IMR-90 (cell line): ENCODE measurements around the gene SPATA33.

Source experiments
- BHLHE40 ChIP-seq: fragments of 150-350 bp; IDR thresholded peaks from 2 replicates; pipeline ENCODE4 v1.6.1; 2016; ENCODE audit warnings: mild to moderate bottlenecking, low read depth, low read length
- CTCF ChIP-seq: conservative IDR thresholded peaks from 2 replicates; pipeline ENCODE4 v1.5.1; 2012; ENCODE audit warnings: mild to moderate bottlenecking, low read depth, low read length, improper control_type of control experiment
- FOS ChIP-seq: fragments of 150-350 bp; IDR thresholded peaks from 2 replicates; pipeline ENCODE4 v1.6.1; 2016; ENCODE audit warnings: low read depth, low read length
- MAZ ChIP-seq: IDR thresholded peaks from 2 replicates; pipeline ENCODE4 v1.6.1; 2012; ENCODE audit warnings: low read depth, mild to moderate bottlenecking, low read length, improper control_type of control experiment, moderate library complexity, borderline replicate concordance
- MXI1 ChIP-seq: IDR thresholded peaks from 2 replicates; pipeline ENCODE4 v1.6.1; 2012; ENCODE audit warnings: low read depth, mild to moderate bottlenecking, low read length, moderate library complexity, borderline replicate concordance
- NFE2L2 ChIP-seq: fragments of 150-350 bp; IDR thresholded peaks from 2 replicates; pipeline ENCODE4 v1.6.1; 2016; ENCODE audit warnings: low read depth, mild to moderate bottlenecking, low read length
- POLR2A ChIP-seq: IDR thresholded peaks from 2 replicates; pipeline ENCODE4 v1.6.1; 2012; ENCODE audit warnings: mild to moderate bottlenecking, low read depth, low read length
- RAD21 ChIP-seq: IDR thresholded peaks from 2 replicates; pipeline ENCODE4 v1.6.1; 2012; ENCODE audit warnings: low read length, improper control_type of control experiment
- RCOR1 ChIP-seq: IDR thresholded peaks from 2 replicates; pipeline ENCODE4 v1.6.1; 2012; ENCODE audit warnings: mild to moderate bottlenecking, low read length, improper control_type of control experiment; ENCODE audit not compliant: insufficient replicate concordance
- TF ChIP-seq, protein P1 (sequence below): fragments of 150-350 bp; IDR thresholded peaks from 2 replicates; pipeline ENCODE4 v1.6.1; 2017; ENCODE audit warnings: mild to moderate bottlenecking, antibody characterized with exemption, low read length, low read depth

DNA sequence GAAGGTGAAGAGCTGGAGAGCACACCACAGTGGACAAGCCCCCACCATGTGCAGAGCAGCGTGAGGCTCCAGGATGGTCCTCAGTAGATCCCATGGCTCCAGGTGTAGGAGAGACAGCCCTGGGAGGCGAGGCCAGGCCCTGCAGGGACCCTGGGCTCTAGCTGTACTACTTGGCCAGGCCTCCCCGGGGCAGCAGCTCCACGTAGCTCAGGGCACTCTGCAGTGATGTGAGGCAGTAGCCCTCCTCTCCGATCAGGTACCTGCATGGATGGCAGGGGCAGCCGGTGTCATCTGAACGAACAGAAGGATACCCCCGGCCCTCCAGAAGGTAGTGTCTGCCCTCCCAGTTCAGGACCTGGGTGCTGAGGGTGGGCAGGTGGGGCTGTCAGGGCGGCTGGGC, 50.1 kb downstream of the SPATA33 start:
- TF ChIP-seq CTCF (no peak), RCOR1 (no peak), MXI1 (no peak), POLR2A (no peak), MAZ (no peak), NFE2L2 (no peak), FOS (no peak), RAD21 (no peak), BHLHE40 (no peak)
- TF ChIP-seq, protein P1, sequence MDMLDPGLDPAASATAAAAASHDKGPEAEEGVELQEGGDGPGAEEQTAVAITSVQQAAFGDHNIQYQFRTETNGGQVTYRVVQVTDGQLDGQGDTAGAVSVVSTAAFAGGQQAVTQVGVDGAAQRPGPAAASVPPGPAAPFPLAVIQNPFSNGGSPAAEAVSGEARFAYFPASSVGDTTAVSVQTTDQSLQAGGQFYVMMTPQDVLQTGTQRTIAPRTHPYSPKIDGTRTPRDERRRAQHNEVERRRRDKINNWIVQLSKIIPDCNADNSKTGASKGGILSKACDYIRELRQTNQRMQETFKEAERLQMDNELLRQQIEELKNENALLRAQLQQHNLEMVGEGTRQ = no peak
